Measurements from ENCODE around the gene DMD.

The DMD gene

GRCh38 chrX:33156152-33156726 lies 55.1 kb downstream of the DMD start:
- TF ChIP-seq, protein P1, sequence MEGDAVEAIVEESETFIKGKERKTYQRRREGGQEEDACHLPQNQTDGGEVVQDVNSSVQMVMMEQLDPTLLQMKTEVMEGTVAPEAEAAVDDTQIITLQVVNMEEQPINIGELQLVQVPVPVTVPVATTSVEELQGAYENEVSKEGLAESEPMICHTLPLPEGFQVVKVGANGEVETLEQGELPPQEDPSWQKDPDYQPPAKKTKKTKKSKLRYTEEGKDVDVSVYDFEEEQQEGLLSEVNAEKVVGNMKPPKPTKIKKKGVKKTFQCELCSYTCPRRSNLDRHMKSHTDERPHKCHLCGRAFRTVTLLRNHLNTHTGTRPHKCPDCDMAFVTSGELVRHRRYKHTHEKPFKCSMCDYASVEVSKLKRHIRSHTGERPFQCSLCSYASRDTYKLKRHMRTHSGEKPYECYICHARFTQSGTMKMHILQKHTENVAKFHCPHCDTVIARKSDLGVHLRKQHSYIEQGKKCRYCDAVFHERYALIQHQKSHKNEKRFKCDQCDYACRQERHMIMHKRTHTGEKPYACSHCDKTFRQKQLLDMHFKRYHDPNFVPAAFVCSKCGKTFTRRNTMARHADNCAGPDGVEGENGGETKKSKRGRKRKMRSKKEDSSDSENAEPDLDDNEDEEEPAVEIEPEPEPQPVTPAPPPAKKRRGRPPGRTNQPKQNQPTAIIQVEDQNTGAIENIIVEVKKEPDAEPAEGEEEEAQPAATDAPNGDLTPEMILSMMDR (conservative IDR thresholded peaks at IDR 0.05) = no peak
- H3K27ac ChIP-seq = no peak overlapping the region

- no peak overlapping the region for H3K27ac ChIP-seq
- TF ChIP-seq, protein P1 (conservative IDR thresholded peaks at IDR 0.05) = no peak
Observed at GRCh38 chrX:33149580-33149979, 61.8 kb downstream of the DMD start.

DNA sequence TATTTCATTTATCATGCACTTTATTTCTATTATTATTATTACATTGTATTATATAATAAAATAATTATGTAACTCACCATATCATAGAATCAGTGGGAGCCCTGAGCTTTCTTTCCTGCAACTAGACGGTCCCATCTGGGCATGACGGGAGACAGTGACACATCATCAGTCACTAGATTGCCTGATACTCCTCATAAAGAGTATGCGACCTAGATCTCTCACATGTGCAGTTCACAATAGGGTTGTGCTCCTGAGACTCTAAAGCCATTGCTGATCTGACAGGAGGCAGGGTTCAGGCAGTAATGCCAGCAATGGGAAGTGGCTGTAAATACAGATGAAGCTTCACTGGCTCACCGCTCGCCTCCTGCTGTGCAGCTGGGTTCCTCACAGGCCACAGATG lies 62.3 kb downstream of the DMD start:
- H3K27ac ChIP-seq = no peak overlapping the region
- TF ChIP-seq, protein P1 (conservative IDR thresholded peaks at IDR 0.05) = no peak

DNA sequence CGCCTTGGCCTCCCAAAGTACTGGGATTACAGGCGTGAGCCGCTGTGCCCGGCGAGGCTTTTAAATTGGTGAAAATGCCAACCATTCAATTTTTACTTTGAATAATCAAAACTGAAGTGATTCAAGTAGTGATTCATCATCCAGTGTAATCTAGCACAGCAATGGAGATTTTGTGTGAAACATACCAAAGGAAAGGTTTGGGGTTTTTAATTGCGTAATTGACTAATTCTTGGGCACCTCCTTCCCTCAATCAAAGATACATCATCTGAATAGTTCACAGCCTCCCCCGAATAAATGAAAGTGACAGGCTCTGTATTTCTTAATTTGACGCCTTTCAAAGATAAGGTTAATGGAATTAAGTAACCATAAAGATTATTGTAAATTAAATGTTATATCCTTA lies 69.0 kb downstream of the DMD start:
- TF ChIP-seq, protein P1 (conservative IDR thresholded peaks at IDR 0.05) = no peak
- no peak overlapping the region for H3K27ac ChIP-seq

GRCh38 chrX:33138677-33139249 lies 72.6 kb downstream of the DMD start:
- H3K27ac ChIP-seq = no peak overlapping the region
- TF ChIP-seq, protein P1 (conservative IDR thresholded peaks at IDR 0.05) = no peak

DNA sequence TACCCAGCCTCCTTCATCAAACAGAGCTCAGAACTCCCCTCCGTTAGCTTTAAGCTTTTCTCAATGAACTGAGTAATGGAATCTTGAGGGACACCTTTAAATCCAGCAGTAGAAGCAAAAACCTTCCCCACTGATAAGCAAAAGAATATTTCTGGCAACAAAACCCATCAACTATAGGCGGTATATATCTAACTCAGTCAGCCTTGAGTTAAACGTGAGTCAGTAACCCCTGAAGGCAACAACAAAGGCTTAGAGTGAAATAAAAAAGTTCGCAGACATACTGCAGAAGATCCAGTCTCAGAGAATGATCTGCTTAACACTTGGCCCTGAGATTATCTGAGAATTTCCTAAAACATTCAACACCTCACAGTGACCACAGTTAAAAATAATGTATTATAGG lies 77.2 kb downstream of the DMD start:
- TF ChIP-seq, protein P1 (conservative IDR thresholded peaks at IDR 0.05) = no peak
- no peak overlapping the region for H3K27ac ChIP-seq

- TF ChIP-seq, protein P1 (conservative IDR thresholded peaks at IDR 0.05) = no peak
- no peak overlapping the region for H3K27ac ChIP-seq
Observed at GRCh38 chrX:33133320-33133719, 78.0 kb downstream of the DMD start.

Data from VCaP (cell line).